OCI-LY3 (cell line): ENCODE results near the gene KRT6A.

ENCODE experiments used
- CTCF ChIP-seq: fragments of 200-600, 300-600 bp; sonication (generic); IDR thresholded peaks from 2 replicates; pipeline ENCODE4 v1.5.1; 2014; ENCODE audit warnings: antibody characterized with exemption, low read length, low read depth
- EZH2phosphoT487 ChIP-seq: fragments of 200-600 bp; shearing (Covaris generic); IDR thresholded peaks from 2 replicates; pipeline ENCODE4 v1.6.1; 2018; ENCODE audit warnings: antibody characterized with exemption, mixed run types, low read depth

- TF ChIP-seq CTCF (no peak), EZH2phosphoT487 (no peak)
These were observed 9.8 kb upstream of the KRT6A start for GRCh38 chr12:52502877-52503276.
